CD14-positive monocyte (primary cell): ENCODE data around the gene PNMA8C. TPM values are rescaled to one million over a fixed set of nuclear protein-coding genes. Genes with fewer than 3 reads are reported as not detected.
"Not testable (repeated sequence)": the region's sequence is repeated elsewhere in the genome, so short reads cannot be mapped to it uniquely, and the experiment has no call there.

Experiments used
- DNase-seq, 3 donors: peaks; one replicate each; pipeline ENCODE4 v3.0.0-alpha.2; 2011 to 2022
- H2AFZ ChIP-seq: 2 replicates; pipeline ENCODE4 v1.6.0; 2012; ENCODE audit warnings: mild to moderate bottlenecking, low read depth, low read length, inconsistent platforms; ENCODE audit not compliant: insufficient read depth, poor library complexity, severe bottlenecking
- H3K27ac ChIP-seq, 2 donors: 1 replicate in 1 of 2; 2 replicates in 1 of 2; pipeline ENCODE4 v1.5.1; 2012 to 2013; ENCODE audit warnings: low read length in 2 of 2, control low read depth in 1 of 2, inconsistent platforms in 1 of 2, low read depth in 1 of 2, mild to moderate bottlenecking in 1 of 2
- H3K27me3 ChIP-seq, 2 donors: one replicate each; pipeline versions ENCODE4 v1.6.0 to v1.6.1; 2011 to 2013; ENCODE audit warnings: low read length in 2 of 2; ENCODE audit not compliant: control insufficient read depth in 2 of 2, insufficient read depth in 2 of 2
- H3K36me3 ChIP-seq, 2 donors: replicated peaks in 1 of 2; 1 replicate in 1 of 2; 2 replicates in 1 of 2; pipeline versions ENCODE4 v1.5.1 to v1.6.1; 2012 to 2013; ENCODE audit warnings: low read length in 2 of 2, control low read depth in 1 of 2, inconsistent platforms in 1 of 2, mild to moderate bottlenecking in 1 of 2; ENCODE audit not compliant: insufficient read depth in 2 of 2, control insufficient read depth in 1 of 2
- H3K4me1 ChIP-seq, 2 donors: 1 replicate in 1 of 2; 2 replicates in 1 of 2; pipeline versions ENCODE4 v1.5.1 to v1.6.1; 2012 to 2013; ENCODE audit warnings: low read length in 2 of 2, control low read depth in 1 of 2, inconsistent platforms in 1 of 2, mild to moderate bottlenecking in 1 of 2, moderate library complexity in 1 of 2; ENCODE audit not compliant: insufficient read depth in 2 of 2, control insufficient read depth in 1 of 2
- H3K4me2 ChIP-seq: replicated peaks from 2 replicates; pipeline ENCODE3; 2012; ENCODE audit warnings: low read length, moderate library complexity, mild to moderate bottlenecking; ENCODE audit not compliant: poor library complexity, severe bottlenecking; ENCODE audit errors: extremely low read depth
- H3K4me3 ChIP-seq, 3 experiments: fragments of 200-600 bp in 1 of 3; sonication (generic) in 1 of 3; replicated peaks in 1 of 3; 1 replicate in 2 of 3; 2 replicates in 1 of 3; pipeline ENCODE4 v1.5.1; 2011 to 2013; ENCODE audit warnings: low read length in 3 of 3, mild to moderate bottlenecking in 3 of 3, control low read depth in 2 of 3, low read depth in 2 of 3, inconsistent platforms in 1 of 3, moderate library complexity in 1 of 3
- H3K79me2 ChIP-seq: 2 replicates; pipeline ENCODE4 v1.6.0; 2012; ENCODE audit warnings: mild to moderate bottlenecking, control low read depth, inconsistent platforms, low read length, moderate library complexity; ENCODE audit not compliant: insufficient read depth
- H3K9ac ChIP-seq: 2 replicates; pipeline ENCODE4 v1.6.0; 2017; ENCODE audit warnings: low read length, mild to moderate bottlenecking; ENCODE audit not compliant: insufficient read depth, poor library complexity, severe bottlenecking
- H3K9me3 ChIP-seq, 2 donors: replicated peaks in 1 of 2; 1 replicate in 1 of 2; 2 replicates in 1 of 2; pipeline versions ENCODE4 v1.5.1 to v1.6.1; 2012 to 2013; ENCODE audit warnings: low read length in 2 of 2, control low read depth in 1 of 2; ENCODE audit not compliant: control insufficient read depth in 1 of 2, insufficient read depth in 1 of 2
- H4K20me1 ChIP-seq: 2 replicates; pipeline ENCODE4 v1.6.0; 2012; ENCODE audit warnings: mild to moderate bottlenecking, low read length, control low read depth, moderate library complexity; ENCODE audit not compliant: insufficient read depth
- H3K27ac Mint-ChIP-seq, 7 donors: one replicate each; pipeline ENCODE4 v1.8.0; 2020; ENCODE audit warnings: mild to moderate bottlenecking in 7 of 7, mixed read lengths in 7 of 7, moderate library complexity in 6 of 7, inconsistent platforms in 2 of 7
- H3K27me3 Mint-ChIP-seq, 3 donors: one replicate each; pipeline ENCODE4 v1.8.0; 2021 to 2022; ENCODE audit warnings: low read depth in 3 of 3, mild to moderate bottlenecking in 3 of 3, mixed read lengths in 3 of 3, moderate library complexity in 3 of 3, inconsistent platforms in 1 of 3
- H3K36me3 Mint-ChIP-seq, 2 donors: one replicate each; pipeline ENCODE4 v1.8.0; 2020; ENCODE audit warnings: mixed read lengths in 2 of 2, inconsistent platforms in 1 of 2, mild to moderate bottlenecking in 1 of 2
- H3K4me1 Mint-ChIP-seq: one replicate; pipeline ENCODE4 v1.8.0; 2020; ENCODE audit warnings: mild to moderate bottlenecking, mixed read lengths
- H3K4me3 Mint-ChIP-seq, 2 donors: one replicate each; pipeline ENCODE4 v1.8.0; 2020; ENCODE audit warnings: mild to moderate bottlenecking in 2 of 2, mixed read lengths in 2 of 2, moderate library complexity in 1 of 2
- H3K9me3 Mint-ChIP-seq, 7 donors: one replicate each; pipeline ENCODE4 v1.8.0; 2020 to 2022; ENCODE audit warnings: mixed read lengths in 7 of 7, mild to moderate bottlenecking in 6 of 7, moderate library complexity in 6 of 7, inconsistent platforms in 2 of 7
- CTCF ChIP-seq: fragments of 200-600 bp; IDR thresholded peaks from one replicate; pipeline ENCODE4 v1.8.0; 2022; ENCODE audit warnings: antibody characterized with exemption, mild to moderate bottlenecking
- WGBS: methylation state at CpG from one replicate; pipeline ENCODE4 v1.1.5; 2013; ENCODE audit warnings: missing lambda C conversion rate; ENCODE audit not compliant: insufficient coverage; 5-methylcytosine and 5-hydroxymethylcytosine counted together
- intact Hi-C, 2 donors: fragments of 100-400 bp; cut with micrococcal nuclease; formaldehyde crosslinking; loops; one replicate each; pipeline versions ENCODE4 v1.15.0 to v1.15.1; 2023
- polyA plus RNA-seq, 3 donors: library from polyadenylated mRNA; depleted of rRNA in 1 of 3; unstranded in 2 of 3; stranded (reverse) in 1 of 3; fragments of 300-500 nt in 2 of 3; fragments of >200 nt in 1 of 3; fragmentation: Illumina TruSeq in 2 of 3; gene quantifications; 1 replicate in 2 of 3; 2 replicates in 1 of 3; pipeline ENCODE4 v1.2.3, GENCODE V29; 2012 to 2021

Gene PNMA8C
- polyA plus RNA-seq, 3 donors = not detected

- Histone ChIP-seq H3K9me3 (no peaks in the 10 kb centered on the region), H3K27ac (no peak overlapping the region), H3K4me3 (no peak overlapping the region), H3K79me2 (no peaks in the 10 kb centered on the region), H3K4me1 (peaks cover 5 to 8% of the 10 kb centered on the region in 2 donors), H3K4me2 (no peak overlapping the region), H2AFZ (no peak overlapping the region), H3K27me3 (peaks cover 16 to 35% of the 10 kb centered on the region in 2 donors), H3K36me3 (no peaks in the 10 kb centered on the region), H3K9ac (no peak overlapping the region), H4K20me1 (no peaks in the 10 kb centered on the region)
- 73% methylated on average over 1 of the region's 2 CpGs for WGBS
- H3K36me3 Mint-ChIP-seq = no peaks in the 10 kb centered on the region
- peaks cover 50 to 64% (median 50%) of the 10 kb centered on the region in 3 donors for H3K27me3 Mint-ChIP-seq
- no peak overlapping the region for H3K4me3 Mint-ChIP-seq
- DNase-seq = no peak
- intact Hi-C loops = no loop called here
- peaks cover 0 to 6% (median 0%) of the 10 kb centered on the region in 7 donors for H3K9me3 Mint-ChIP-seq
- no peak for TF ChIP-seq CTCF
- H3K4me1 Mint-ChIP-seq = peaks cover 5% of the 10 kb centered on the region
- H3K27ac Mint-ChIP-seq = no peak overlapping the region
Measured at GRCh38 chr19:46422344-46422743, 6.4 kb downstream of the PNMA8C start.

GRCh38 chr19:46420056-46420455 lies 8.7 kb downstream of the PNMA8C start:
- peaks cover 11 to 37% of the 10 kb centered on the region in 2 donors for H3K27me3 ChIP-seq
- H2AFZ ChIP-seq = no peak overlapping the region
- WGBS = 86% methylated on average over 7 of the region's 7 CpGs
- no peak for DNase-seq
- H3K27ac ChIP-seq = no peak overlapping the region
- H3K9me3 ChIP-seq = no peaks in the 10 kb centered on the region
- H3K4me2 ChIP-seq = no peak overlapping the region
- intact Hi-C loops = no loop called here
- Mint-ChIP-seq H3K27me3 (peaks cover 50 to 64% (median 51%) of the 10 kb centered on the region in 3 donors), H3K4me3 (no peak overlapping the region), H3K36me3 (no peaks in the 10 kb centered on the region), H3K4me1 (no peaks in the 10 kb centered on the region), H3K27ac (no peak overlapping the region), H3K9me3 (peaks cover 0 to 13% (median 2%) of the 10 kb centered on the region in 7 donors)
- no peak for TF ChIP-seq CTCF
- H3K4me1 ChIP-seq = no peaks in the 10 kb centered on the region
- no peak overlapping the region for H3K9ac ChIP-seq
- no peaks in the 10 kb centered on the region for H3K79me2 ChIP-seq
- H3K36me3 ChIP-seq = no peaks in the 10 kb centered on the region
- H3K4me3 ChIP-seq = no peak overlapping the region
- no peaks in the 10 kb centered on the region for H4K20me1 ChIP-seq

- H3K9ac ChIP-seq, H3K4me2 ChIP-seq, intact Hi-C loops, H3K27ac ChIP-seq, H3K36me3 Mint-ChIP-seq, H3K4me1 ChIP-seq, H3K4me1 Mint-ChIP-seq, H3K79me2 ChIP-seq, H3K36me3 ChIP-seq, DNase-seq, H3K9me3 ChIP-seq, H3K4me3 ChIP-seq, H2AFZ ChIP-seq, H4K20me1 ChIP-seq: not testable (repeated sequence)
- Mint-ChIP-seq H3K4me3 (peak overlapping the region in 1 of 2 donors; percentile 77), H3K9me3 (peaks cover 0 to 27% (median 10%) of the 10 kb centered on the region in 7 donors), H3K27ac (peak overlapping the region in 1 of 7 donors; percentile 68), H3K27me3 (peaks cover 70 to 85% (median 80%) of the 10 kb centered on the region in 3 donors)
- H3K27me3 ChIP-seq = peaks cover 11 to 69% of the 10 kb centered on the region in 2 donors
- 33% methylated on average over 18 of the region's 53 CpGs for WGBS
Measured at GRCh38 chr19:46415804-46416709, 12.7 kb downstream of the PNMA8C start.
